GM12892 (cell line): Measurements from ENCODE around the gene SUSD1.

ENCODE experiments used
- POLR2A ChIP-seq: IDR thresholded peaks from 2 replicates; pipeline ENCODE4 v1.6.1; 2011; ENCODE audit warnings: low read depth, low read length, control low read depth
- POLR2AphosphoS5 ChIP-seq: IDR thresholded peaks from 2 replicates; pipeline ENCODE4 v1.6.1; 2011; ENCODE audit warnings: low read depth, low read length, control low read depth

GRCh38 chr9:112142420-112142819, 32.7 kb downstream of the SUSD1 start:
- TF ChIP-seq POLR2A (no peak), POLR2AphosphoS5 (no peak)
